RWPE2 (cell line): ENCODE data around the gene HOXA13.

Experiments used
- ATAC-seq: fragments of 200-7000 bp; cut with Tn5 transposase; 3 replicates; pipeline ENCODE4 v1.9.1; 2021; ENCODE audit warnings: low read depth
- DNase-seq: peaks from one replicate; pipeline ENCODE4 v3.0.0-alpha.2; 2020; ENCODE audit warnings: low spot score
- H3K27ac ChIP-seq: fragments of 450-650 bp; 2 replicates; pipeline ENCODE4 v1.5.1; 2017; ENCODE audit warnings: mild to moderate bottlenecking; ENCODE audit not compliant: poor library complexity, severe bottlenecking
- H3K27me3 ChIP-seq: fragments of 250-450 bp; sonication (Bioruptor Pico); 2 replicates; pipeline ENCODE4 v1.5.1; 2021; ENCODE audit warnings: mild to moderate bottlenecking, moderate library complexity; ENCODE audit not compliant: insufficient read depth, poor library complexity, severe bottlenecking
- H3K36me3 ChIP-seq: fragments of 250-450 bp; sonication (Bioruptor Pico); 2 replicates; pipeline ENCODE4 v1.5.1; 2020; ENCODE audit warnings: low read depth, mild to moderate bottlenecking, moderate library complexity
- H3K4me1 ChIP-seq: fragments of 250-450 bp; sonication (Bioruptor Pico); 2 replicates; pipeline ENCODE4 v1.5.1; 2021; ENCODE audit warnings: mild to moderate bottlenecking, moderate library complexity; ENCODE audit not compliant: insufficient read depth, poor library complexity, severe bottlenecking
- H3K4me3 ChIP-seq: fragments of 250-450 bp; sonication (Bioruptor Pico); 2 replicates; pipeline ENCODE4 v1.5.1; 2021; ENCODE audit warnings: mild to moderate bottlenecking, moderate library complexity; ENCODE audit not compliant: severe bottlenecking
- H3K9me3 ChIP-seq: fragments of 250-450 bp; sonication (Bioruptor Pico); 2 replicates; pipeline ENCODE4 v1.5.1; 2021; ENCODE audit warnings: mild to moderate bottlenecking, moderate library complexity; ENCODE audit not compliant: severe bottlenecking
- TF ChIP-seq, protein P1 (sequence below): fragments of 450-650 bp; IDR thresholded peaks from one replicate; pipeline ENCODE4 v1.5.1; 2017; ENCODE audit warnings: mild to moderate bottlenecking, moderate library complexity; ENCODE audit not compliant: poor library complexity, severe bottlenecking

HOXA13 gene

DNA sequence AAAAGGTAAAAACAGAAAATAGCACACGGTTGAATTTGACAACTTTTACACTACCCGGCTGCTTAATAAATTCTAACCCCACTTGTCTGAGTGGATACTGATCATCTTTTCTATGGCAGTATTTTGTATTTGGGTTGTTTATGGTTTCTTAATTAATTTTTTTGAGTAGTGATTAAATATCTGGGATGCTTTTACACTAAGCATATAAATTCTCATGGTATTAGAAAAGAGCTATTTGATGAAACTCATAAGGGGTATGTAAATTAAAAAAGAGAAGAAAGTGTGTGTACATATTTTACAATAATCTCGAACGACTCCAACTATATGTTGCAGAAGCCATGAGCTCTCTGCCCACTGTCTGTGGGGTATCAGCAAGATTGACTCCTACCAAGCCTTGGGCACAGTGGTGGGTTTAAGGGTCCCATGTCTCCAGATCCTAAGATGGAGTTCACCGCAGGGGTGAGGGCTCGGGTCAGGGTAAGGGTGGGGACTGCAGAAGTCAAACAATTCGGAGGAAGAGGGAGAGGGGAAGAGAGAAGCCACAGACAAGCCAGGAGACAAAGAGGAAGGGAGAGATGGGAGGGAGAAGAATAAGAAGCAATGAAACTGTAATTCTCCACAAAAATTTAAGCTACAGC, 7.6 kb upstream of the HOXA13 start:
- H3K4me3 ChIP-seq, result no peak overlapping the region
- H3K27me3 ChIP-seq, result no peaks in the 10 kb centered on the region
- no peaks in the 10 kb centered on the region for H3K9me3 ChIP-seq
- no peak overlapping the region for H3K27ac ChIP-seq
- DNase-seq, result no peak
- peaks cover 6% of the 10 kb centered on the region for H3K4me1 ChIP-seq
- TF ChIP-seq, protein P1, sequence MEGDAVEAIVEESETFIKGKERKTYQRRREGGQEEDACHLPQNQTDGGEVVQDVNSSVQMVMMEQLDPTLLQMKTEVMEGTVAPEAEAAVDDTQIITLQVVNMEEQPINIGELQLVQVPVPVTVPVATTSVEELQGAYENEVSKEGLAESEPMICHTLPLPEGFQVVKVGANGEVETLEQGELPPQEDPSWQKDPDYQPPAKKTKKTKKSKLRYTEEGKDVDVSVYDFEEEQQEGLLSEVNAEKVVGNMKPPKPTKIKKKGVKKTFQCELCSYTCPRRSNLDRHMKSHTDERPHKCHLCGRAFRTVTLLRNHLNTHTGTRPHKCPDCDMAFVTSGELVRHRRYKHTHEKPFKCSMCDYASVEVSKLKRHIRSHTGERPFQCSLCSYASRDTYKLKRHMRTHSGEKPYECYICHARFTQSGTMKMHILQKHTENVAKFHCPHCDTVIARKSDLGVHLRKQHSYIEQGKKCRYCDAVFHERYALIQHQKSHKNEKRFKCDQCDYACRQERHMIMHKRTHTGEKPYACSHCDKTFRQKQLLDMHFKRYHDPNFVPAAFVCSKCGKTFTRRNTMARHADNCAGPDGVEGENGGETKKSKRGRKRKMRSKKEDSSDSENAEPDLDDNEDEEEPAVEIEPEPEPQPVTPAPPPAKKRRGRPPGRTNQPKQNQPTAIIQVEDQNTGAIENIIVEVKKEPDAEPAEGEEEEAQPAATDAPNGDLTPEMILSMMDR, result no peak
- no peak for ATAC-seq
- H3K36me3 ChIP-seq, result no peaks in the 10 kb centered on the region

DNA sequence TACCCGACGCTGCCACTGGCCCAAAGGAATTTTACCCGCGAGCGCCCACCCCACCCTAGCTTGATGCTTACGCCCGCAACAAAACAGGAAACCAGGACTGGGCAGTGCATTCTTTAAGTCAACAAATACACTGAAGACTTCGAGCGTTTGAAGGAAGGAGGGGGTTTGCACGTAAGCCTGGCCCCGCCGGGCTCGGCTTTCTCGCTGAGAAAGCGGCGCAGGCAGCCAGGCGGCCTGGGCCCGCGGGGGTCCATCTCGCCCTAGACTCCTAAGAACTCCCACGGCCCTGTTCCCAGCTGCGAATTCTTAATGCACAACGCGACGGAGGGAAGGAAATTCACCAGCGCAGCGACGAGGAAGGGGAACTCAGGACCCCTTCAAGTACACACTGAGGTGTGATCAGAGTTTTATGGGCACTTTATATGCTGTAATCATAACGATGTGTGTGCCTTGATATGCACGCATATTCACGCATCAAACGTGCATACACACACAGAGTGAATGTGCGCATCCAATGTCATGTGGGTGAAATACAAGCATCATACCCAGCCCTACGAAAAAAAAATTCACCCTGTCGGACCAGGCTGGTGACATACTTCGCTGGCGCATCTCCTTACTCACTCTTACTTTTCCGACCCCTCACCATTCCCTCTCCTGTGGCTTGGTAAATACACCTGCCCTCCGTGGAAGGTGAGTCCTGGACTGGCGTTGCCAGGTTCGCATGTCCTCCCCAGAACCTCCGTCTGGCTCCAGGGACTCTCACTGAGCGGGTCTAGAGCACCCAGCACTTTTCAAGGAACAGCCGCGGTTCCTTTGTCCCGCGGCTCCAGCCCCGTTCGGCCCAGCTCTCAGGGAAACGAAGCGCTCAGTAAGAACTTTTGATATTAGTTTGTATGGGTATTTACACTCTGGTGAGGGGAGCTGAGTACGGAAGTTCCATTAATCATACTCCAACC, 5.7 kb upstream of the HOXA13 start:
- H3K4me3 ChIP-seq, result peak overlapping the region; percentile 89
- peak; percentile 1; the same call in 1 of the 3 replicates for ATAC-seq
- no peaks in the 10 kb centered on the region for H3K9me3 ChIP-seq

DNA sequence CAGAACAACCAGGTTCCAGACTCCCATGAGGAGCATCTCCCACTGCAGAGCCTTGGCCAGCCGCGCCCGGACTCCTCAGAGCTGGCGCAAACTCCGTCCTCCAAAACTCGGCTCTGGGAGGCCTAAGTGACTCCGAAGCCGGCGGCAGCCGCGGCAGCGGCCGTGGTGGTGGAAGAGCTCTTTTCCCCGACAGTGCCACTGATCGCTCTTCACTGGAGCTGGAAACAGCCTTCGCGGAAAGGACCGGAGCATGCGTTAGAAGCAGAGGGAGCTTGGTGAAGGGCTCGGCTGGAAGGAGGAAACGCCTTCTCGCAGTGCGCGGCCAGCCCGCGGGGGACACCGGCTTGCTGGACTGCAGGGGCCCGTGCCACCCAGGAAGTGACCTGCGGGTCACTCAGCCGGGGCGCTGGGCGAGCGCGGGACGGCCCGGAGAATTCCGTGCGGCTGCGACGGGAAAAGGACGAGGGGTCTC, 5.0 kb upstream of the HOXA13 start:
- TF ChIP-seq, protein P1, result no peak

More for the DNA sequence above, 5.7 kb upstream of the HOXA13 start:
- TF ChIP-seq, protein P1, result no peak
- Histone ChIP-seq H3K27ac (peak overlapping the region; percentile 92), H3K27me3 (no peaks in the 10 kb centered on the region), H3K36me3 (no peaks in the 10 kb centered on the region), H3K4me1 (peaks cover 6% of the 10 kb centered on the region)
- DNase-seq, result no peak

DNA sequence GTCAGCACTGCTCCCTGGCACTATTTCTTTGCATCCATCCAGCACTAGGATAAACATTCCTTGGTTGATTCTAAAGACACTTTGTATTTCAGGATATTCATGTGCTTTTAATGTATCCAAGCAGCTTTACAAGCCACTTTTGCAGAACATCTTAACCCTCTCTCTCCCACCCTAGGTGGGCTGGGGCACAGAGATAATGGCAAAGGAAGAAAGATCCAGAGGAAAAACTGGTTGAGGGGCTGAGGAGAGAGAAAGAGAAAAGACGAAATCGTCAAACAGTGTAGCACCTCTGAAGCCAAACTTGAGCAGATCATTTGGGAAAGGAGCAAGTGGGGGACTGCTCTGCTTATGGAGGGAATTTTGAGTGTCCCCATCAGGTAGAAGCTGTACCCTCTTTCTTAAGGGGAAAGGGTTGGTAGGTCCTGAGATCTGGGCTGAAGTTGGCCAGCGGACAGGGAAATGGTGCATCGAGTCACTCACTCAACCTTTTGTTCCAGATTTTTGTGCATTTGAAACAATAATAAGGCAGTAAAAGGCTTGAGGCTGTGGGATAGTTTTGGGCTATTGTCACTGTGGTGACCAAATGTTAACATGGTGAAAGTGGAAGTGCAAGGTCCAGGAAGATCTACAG, 4.2 kb upstream of the HOXA13 start:
- Histone ChIP-seq H3K4me3 (peak overlapping the region; percentile 89), H3K27ac (peak overlapping the region; percentile 92), H3K27me3 (no peaks in the 10 kb centered on the region), H3K36me3 (no peaks in the 10 kb centered on the region), H3K4me1 (peaks cover 6% of the 10 kb centered on the region), H3K9me3 (no peaks in the 10 kb centered on the region)
- no peak for ATAC-seq
- TF ChIP-seq, protein P1, result no peak
- no peak for DNase-seq

More for the DNA sequence above, 5.0 kb upstream of the HOXA13 start:
- Histone ChIP-seq H3K27ac (peak overlapping the region; percentile 92), H3K27me3 (no peaks in the 10 kb centered on the region), H3K4me3 (peak overlapping the region; percentile 89), H3K36me3 (no peaks in the 10 kb centered on the region), H3K9me3 (no peaks in the 10 kb centered on the region), H3K4me1 (peaks cover 6% of the 10 kb centered on the region)
- ATAC-seq (peak; percentile 2; the same call in 1 of the 3 replicates), DNase-seq (no peak)
